NK-92 (cell line): Measurements from ENCODE around the gene CCNT2.
A peak's percentile ranks its signal among the peaks of the same experiment; 100 is the strongest.
"Not testable (repeated sequence)": the region's sequence is repeated elsewhere in the genome, so short reads cannot be mapped to it uniquely, and the experiment has no call there.

Experiments used
- DNase-seq: peaks from one replicate; lab custom pipeline; 2025; ENCODE audit not compliant: unreplicated experiment; lab: John Stamatoyannopoulos, UW

The CCNT2 gene

DNA sequence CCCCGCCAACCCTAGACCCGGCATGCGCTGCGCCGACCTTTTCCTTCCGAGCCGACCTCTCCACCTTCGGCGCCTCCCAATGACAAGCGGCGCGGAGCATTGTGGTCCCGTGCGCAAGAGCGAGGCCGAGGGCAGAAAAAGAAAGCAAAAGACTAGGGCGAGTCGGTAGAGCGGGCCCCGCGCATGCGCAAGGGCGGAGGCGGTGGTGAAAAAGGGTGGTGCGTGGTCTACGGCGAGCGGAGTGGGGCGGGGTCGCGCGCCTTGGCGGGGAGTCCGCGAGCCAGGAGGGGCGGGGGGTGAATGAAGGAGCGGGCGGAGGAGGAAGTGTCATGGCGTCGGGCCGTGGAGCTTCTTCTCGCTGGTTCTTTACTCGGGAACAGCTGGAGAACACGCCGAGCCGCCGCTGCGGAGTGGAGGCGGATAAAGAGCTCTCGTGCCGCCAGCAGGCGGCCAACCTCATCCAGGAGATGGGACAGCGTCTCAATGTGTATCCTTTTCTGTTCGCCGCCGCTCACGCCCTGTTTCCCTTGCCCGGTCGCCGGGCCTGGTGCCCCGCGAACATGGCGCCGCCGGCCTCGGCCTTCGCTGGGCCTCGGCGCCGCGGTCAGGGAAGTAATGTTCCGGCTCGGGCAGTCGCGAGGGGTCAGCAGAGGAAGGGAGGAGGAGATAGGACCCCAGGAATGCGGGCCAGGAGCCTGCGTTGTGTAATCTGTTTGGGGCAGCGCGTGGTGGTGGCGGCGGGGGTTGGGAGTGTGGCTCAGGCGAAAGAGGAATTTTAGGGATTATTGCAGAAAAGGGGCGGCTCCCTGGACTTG, at the start of gene CCNT2:
TSS of gene CCNT2 (plus strand) at position 297 of the 815 bp plus-strand sequence. CDS start at position 330, 33 bp downstream.
- peak; percentile 98 for DNase-seq

DNA sequence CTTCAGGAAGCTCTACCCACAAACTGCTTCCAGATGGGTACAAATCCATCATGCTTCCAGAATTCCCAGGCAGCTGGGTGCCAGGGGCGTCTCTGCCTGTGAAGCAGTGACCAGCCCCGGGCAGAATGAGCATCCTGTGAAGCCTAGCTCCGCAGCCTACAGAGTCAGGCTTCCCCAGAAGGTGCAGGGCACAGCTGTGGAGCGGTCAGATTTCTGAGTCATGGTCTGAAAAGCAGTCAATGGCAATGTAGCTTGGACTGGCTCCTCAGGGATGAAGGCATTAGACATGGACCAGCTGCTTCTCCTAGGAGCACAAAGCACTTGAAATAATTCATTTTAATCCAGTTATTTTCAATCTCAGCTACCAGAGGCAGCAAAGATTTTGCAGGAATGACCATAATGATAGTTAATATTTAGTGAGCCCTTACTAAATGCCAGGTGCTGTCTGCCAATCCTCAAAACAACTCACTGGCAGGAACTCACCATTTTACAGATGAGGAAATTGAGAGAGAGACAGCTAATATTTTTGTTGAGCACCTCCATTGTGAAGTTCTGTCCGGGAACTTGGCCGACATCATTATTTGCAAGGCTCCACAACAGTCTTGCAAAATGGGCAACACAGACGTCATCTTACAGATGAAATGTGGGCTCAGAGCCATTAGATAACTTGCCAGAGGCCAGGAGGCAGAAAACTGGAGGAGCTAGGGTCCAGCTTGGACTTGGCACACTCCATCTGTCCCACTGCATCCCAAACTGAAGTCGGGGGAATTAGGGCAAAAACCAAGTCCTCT, 48.5 kb upstream of the CCNT2 start:
- DNase-seq: no peak

DNA sequence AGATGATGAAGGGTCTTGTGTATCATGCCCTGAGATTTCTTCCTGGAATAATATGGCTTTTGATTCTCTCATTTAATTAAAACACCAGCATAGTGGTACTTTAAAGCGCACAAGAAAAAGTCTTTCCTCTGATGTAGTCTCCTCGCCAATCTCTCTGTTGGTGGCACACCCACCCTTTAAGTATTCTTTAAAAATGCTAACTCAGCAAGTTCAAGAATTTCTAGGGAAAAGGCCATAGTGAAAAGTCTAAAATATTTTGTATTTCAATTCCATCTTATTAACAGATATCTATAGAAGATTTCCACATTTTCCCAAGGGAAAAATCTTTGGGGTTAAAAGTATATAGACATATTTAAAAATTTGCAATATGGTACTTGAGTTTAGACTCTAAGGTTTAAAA, 45.5 kb upstream of the CCNT2 start:
- DNase-seq: no peak

DNA sequence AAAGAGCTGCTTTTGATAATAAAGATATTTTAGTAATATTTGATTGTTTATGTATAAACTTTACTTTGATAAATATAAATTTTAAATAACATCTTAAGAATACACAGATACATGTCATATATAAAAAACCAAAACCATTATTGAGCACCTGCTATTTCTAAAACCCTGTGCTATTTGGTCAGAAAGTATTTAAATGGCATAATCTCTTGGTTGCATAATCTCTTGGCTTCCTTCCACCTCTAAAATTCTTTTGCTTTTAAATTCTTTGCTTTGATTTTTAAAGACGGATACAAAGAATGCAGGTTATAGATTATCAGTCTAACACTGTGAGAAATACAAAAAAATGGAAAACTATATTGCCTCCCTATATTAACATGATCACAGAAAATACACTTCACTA, 43.3 kb upstream of the CCNT2 start:
- DNase-seq: no peak

DNA sequence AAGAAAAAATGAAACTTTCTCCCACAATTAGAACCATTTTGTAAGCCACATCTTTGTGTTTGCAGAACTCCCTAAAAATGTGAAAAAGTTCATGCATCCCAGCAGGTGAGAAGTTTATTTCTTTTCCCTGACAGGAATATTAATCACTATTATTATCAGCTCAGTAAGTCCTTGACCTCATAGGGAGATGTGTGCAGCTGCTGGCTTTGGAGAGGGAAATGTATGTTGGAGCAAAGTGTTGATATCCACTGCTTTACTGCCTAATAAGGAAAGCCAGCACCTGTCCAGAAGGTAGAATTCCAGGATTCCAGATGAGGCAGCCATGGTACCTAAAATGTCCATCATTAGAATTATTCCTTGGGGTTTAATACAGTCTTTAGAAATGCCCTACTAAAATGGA, 35.8 kb upstream of the CCNT2 start:
- DNase-seq: no peak

DNA sequence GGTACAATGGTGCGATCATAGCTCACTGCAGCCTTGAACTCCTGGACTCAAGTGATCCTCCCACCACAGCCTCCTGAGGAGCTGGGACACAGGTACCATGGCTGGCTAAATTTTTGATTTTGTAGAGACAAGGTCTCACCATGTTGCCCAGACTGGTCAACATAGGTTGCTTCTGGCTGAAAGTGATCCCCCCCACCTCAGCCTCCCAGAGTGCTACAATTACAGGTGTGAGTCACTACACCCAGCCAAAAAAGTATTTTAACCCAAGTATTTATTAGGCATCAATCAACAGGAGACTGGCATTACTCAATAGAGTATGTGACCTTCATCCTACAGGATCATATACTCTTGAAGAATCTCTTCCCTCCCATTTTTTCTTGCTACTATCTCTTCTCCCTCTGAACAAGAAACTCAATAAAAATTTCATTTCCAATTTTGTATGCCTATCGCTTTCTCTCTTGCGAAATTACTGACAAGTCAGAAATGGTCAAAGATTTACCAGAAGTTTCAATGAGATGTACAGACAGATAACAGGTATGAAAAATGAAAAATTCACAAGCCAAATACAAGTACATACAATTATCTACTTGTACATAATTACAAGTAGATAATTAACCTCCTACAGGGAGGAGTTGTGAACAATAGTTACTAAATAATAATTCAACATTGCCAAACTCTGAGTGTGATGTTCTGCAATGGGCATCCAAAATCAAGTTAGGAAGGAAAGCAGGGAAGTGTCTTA, 34.9 kb upstream of the CCNT2 start:
- no peak for DNase-seq

DNA sequence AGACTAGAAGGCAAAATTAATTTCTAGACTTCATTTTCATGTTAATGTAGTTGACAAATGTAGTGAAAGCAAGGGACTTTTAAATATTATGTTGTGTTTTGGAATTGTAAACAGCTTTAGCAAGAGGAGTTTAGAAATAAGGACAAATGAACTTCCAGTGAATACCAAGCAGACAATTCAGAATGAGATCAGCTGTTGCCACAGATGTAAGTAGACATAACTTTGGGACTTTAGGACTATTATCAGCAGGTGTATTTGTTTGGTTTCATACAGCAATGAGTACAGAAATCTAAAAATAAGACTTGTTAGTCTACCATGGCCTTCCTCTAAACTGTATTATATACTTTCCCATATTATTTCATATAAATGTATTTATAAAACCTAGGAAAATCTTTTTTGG, 34.2 kb upstream of the CCNT2 start:
- DNase-seq: no peak

DNA sequence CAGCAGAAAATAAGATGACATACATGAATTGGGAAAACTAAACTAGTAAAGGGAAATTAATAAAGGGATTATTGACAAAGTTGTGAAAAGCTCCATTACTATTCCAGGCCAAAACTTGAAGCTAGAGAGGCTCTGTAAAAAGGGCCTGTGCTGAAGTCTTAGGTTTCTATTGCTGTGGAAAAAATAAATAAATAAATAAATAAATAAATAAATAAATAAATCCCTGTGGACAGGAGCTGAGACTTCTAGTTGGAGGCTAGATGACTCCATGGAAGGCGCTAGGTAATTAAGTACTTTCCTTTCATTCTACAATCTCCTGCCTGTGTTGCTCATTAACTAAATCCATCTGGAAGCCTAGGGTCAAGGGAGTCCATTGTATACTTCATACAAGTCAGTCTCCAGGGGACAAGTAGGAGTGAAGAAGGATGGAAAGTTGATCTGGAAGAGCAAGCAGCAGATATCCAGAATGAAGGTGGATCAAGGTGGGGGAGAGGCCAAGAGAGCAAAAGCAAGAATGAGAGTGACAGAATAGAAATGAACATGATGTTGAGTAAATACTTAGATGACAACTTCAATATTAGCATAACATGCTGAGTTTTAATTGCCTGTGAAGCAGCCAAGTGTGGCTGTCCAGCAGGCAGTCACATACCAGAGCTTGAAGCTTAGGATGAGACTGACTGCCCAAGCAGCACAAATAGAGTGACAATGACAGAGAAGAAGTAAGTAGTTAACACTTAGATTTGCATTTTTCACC, 26.2 kb upstream of the CCNT2 start:
- DNase-seq: no peak

DNA sequence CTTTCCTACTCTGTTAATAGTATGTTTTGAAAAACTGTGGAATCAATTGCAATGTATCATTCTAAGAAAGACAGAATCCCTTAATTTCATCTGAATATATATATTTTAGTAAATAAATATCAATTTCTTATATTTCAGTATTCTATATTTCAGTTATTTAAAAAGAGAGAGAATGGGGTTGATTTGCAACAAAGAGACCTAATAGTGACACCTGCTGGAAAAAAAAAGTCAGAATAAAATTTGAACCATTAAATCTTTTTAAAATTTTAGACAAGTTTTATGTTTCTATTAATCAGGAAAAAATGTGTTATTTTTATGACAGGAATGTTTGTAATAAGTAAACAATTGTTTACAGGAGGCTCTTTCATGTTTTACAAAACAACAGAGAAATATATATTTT, 20.7 kb upstream of the CCNT2 start:
- DNase-seq: no peak

DNA sequence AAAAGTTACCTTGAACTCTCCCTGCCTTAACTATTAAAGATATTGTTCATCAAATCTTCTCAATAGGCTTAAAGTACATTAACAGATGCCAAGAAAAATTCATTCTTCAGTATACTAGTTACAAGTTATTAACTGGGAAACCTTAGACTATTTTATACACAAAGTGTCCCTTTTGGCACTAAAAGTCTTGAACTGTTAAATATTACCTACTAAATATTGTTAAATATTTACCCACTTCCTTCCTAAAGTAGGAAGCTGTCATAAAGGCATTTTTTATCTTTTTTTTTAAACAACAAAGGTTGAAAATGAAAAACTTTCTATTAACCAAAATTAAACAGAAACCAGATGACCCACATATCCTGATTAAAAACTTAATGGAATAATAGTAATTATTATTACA, 19.4 kb upstream of the CCNT2 start:
- DNase-seq: no peak

DNA sequence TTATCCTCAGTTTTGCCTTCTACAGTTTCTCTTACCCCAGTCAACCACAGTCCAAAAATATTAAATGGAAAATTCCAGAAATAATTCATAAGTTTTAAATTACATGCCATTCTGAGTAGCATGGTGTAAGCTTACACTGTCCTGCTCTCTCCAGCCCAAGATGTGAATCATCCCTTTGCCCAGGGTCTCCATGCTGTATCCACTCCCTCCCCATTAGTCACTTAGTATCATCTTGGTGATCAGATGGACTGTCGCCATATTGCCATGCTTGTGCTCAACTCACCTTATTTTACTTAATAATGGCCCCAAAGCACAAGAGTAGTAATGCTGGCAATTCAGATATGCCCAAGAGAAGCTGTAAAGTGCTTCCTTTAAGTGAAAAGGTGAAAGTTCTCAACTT, 18.5 kb upstream of the CCNT2 start:
- DNase-seq: no peak

DNA sequence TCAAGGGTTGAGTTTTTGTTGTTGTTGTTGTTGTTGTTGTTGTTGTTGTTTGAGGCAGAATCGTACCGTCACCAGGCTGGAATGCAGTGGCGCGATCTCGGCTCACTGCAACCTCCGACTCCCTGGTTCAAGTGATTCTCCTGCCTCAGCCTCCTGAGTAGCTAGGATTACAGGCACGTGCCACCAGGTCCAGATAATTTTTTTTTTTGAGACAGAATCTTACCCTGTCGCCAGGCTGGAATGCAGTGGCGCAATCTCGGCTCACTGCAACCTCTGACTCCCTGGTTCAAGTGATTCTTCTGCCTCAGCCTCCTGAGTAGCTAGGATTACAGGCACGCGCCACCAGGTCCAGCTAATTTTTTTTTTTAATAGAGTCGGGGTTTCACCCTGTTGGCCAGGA, 14.9 kb upstream of the CCNT2 start:
- not testable (repeated sequence) for DNase-seq

DNA sequence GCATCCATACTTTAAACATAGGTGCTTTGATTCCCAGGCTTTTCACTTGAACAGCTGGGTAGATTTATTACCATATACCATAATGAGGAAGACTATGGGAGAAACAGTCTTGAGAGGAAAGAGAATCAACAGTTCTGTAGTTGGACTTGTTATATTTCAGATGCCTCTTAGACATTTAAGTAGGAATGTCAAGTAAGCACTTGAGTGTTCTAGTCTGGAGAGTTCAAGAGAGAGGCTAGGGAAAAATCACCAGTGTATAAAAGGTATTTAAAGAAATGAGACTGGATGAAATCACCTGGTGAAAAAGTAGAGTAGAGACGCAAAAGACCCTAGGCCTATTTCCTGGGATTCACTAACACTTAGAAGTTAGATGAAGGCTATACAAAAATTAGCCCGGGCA, 13.5 kb upstream of the CCNT2 start:
- DNase-seq: no peak

DNA sequence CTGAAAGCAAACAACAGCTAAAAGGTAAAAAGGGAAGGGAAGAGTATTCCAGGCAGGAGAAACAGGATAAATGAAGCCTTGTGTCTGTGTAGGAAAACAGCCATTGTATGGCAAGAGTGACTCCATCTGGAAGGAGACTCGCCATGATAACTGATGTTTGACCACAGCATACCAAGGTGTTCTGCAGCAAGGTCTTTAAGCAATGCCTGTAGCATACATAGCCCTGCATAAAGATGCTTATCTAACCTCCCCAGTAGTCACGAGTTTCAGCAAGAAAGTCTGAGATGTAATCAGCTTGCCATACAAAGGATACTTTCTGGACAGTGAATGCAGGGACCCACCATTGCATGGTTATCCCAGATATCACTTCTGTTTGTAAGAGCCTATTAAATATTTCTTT, 11.9 kb upstream of the CCNT2 start:
- no peak for DNase-seq

DNA sequence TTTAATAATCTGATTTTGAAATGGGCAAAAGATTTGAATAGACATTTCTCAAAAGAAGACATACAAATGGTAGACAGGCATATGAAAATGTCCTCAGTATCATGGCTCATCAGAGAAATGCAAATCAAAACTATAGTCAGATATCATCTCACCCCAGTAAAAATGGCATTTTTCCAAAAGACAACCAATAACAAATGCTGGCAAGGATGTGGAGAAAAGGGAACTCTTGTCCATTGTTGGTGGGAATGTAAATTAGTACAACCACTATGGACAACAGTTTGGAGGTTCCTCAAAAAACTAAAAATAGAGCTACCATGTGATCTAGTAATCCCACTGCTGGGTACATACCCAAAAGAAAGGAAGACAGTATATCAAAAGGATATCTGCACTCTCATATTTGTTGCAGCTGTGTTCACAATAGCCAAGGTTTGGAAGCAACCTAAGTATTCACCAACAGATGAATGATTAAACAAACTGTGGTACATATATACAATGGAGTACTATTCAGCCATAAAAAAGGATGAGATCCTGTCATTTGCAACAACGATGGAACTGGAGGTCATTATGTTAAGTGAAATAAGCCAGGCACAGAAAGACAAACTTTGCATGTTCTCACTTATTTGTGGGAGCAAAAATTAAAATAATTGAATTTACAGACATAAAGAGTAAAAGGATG, 11.0 kb upstream of the CCNT2 start:
- DNase-seq: not testable (repeated sequence)

DNA sequence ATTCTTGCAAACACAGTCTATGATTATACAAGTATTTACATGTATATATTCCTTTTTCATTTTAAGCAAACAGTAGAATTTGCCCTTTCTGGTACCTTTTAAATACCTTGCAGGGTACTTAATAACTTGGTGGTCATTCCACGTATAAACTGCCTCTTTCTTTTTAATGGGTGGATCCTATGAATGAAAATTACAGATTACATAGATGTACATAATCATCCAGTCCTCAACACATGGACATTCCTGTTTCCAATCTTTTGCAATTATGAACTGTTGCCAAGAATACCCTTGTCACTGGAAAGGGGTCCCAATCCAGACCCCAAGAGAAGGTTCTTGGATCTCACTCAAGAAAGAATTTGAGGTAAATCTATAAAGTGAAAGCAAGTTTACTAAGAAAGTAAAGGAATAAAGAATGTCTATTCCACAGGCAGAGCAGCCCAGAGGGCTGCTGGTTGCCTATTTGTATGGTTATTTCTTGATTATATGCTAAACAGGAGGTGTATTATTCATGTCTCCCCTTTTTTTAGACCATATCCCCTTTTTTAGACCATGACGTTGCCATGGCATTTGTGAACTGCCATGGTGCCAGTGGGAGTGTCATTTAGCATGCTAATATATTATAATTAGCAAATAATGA, 7.7 kb upstream of the CCNT2 start:
- DNase-seq: no peak

DNA sequence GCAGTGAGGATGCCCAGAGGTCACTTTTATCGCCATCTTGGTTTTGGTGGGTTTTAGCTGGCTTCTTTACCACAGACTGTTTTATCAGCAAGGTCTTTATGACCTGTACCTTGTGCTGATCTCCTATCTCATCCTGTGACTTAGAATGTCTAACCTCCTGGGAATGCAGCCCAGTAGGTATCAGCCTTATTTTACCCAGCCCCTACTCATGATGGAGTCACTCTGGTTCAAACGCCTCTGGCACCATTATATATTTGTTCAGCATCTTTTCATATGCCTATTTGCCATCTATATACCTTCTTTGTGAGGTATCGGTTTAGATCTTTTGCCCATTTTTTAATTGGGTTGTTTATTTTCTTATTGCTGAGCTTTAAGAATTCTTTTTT, 7.2 kb upstream of the CCNT2 start:
- DNase-seq: no peak

DNA sequence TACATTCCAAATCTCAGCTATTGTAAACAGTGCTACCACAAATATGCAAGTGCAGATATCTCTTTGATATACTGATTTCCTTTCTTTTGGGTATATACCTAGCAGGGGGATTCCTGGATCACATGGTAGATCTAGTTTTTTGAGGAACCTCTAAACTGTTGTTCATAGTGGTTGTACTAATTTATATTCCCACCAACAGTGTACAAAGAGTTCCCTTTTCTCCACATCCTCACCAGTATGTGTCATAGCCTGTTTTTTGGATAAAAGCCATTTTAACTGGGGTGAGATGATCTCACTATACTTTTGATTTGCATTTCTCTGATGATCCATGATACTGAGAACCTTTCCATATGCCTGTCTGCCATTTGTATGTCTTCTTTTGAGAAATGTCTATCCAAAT, 6.3 kb upstream of the CCNT2 start:
- no peak for DNase-seq

DNA sequence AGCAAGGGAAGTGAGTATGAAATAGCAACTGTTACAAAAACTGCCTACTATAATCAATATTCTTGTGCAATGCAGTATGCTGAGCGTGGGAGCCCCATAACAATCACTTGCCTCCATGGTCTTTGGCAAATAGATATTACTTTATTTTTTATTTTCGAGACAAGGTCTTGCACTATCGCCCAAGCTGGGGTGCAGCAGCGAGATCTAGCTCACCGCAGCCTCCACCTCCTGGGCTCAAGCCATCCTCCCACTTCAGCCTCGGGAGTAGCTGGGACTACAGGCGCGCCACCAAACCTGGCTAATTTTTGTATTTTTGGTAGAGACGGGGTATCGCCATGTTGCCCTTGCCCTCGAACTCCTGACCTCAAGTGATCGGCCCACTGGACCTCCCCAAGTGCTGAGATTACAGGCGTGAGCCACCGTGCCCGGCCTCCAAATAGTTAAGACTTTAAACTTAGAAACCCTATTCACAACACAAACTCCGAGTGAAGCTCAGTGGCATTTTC, 1.2 kb upstream of the CCNT2 start:
- DNase-seq: no peak
